ENCODE results near the gene CELF4.

DNA sequence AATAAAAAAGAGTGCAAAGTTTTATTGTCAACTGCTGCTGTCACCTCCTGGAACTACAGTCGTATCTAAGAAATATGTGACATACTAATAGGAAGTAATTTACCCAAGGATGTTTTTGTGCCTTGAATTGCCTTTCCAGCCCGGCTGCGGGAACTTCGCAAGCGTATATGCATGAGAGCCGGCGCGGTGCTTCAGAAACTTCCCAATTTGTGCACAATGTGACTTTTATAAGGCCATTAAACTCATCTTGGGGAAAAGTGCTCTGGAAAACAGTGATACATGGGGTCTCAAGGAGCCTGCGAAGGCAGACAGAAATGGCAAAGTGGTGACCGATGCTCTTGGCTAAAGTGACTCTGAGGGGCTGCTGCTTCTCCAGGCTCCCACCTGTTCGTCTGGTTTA, 41.7 kb upstream of the CELF4 start:
- no peak for TF ChIP-seq EZH2 (IDR thresholded peaks at IDR 0.05; ENCODE audit: insufficient read depth, poor library complexity, severe bottlenecking)
- no peak for TF ChIP-seq EZH2phosphoT487 (IDR thresholded peaks at IDR 0.05; ENCODE audit: insufficient read depth, low read depth)

All from GM23248 (cell line).